Measurements from ENCODE around the gene DPY19L1. TPM values are rescaled to one million over a fixed set of nuclear protein-coding genes. Genes with fewer than 3 reads are reported as not detected.
A peak's percentile ranks its signal among the peaks of the same experiment; 100 is the strongest.
"Not testable (repeated sequence)": the region's sequence is repeated elsewhere in the genome, so short reads cannot be mapped to it uniquely, and the experiment has no call there.

DPY19L1 gene
- total RNA-seq, 1 donor from 2014 or later, result 17.8 TPM

- DNase-seq (ENCODE audit: low spot score), result peak; percentile 83
- ATAC-seq, result peak; percentile 59
These were observed 719 bp downstream of the DPY19L1 start for GRCh38 chr7:35036361-35037171.

GRCh38 chr7:35035511-35035961 is 1.7 kb downstream of the DPY19L1 start:
- DNase-seq (ENCODE audit: low spot score) (no peak), ATAC-seq (no peak)

- DNase-seq (ENCODE audit: low spot score), result no peak
- ATAC-seq, result no peak
These were observed 5.1 kb downstream of the DPY19L1 start for GRCh38 chr7:35032166-35032565.

GRCh38 chr7:35030848-35031247 is 6.4 kb downstream of the DPY19L1 start:
- DNase-seq (ENCODE audit: low spot score), result no peak
- no peak for ATAC-seq

- no peak for ATAC-seq
- DNase-seq (ENCODE audit: low spot score), result no peak
These were observed 8.0 kb downstream of the DPY19L1 start for GRCh38 chr7:35029311-35029710.

- ATAC-seq (no peak), DNase-seq (ENCODE audit: low spot score) (no peak)
These were observed 11.1 kb downstream of the DPY19L1 start for GRCh38 chr7:35026150-35026549.

GRCh38 chr7:35025369-35025870 is 11.9 kb downstream of the DPY19L1 start:
- ATAC-seq (no peak), DNase-seq (ENCODE audit: low spot score) (no peak)

GRCh38 chr7:35024298-35024697 is 13.0 kb downstream of the DPY19L1 start:
- no peak for DNase-seq (ENCODE audit: low spot score)
- ATAC-seq, result no peak

- no peak for DNase-seq (ENCODE audit: low spot score)
These were observed 14.6 kb downstream of the DPY19L1 start for GRCh38 chr7:35022725-35023124.

GRCh38 chr7:35021445-35021844 is 15.8 kb downstream of the DPY19L1 start:
- no peak for DNase-seq (ENCODE audit: low spot score)
- ATAC-seq, result no peak

More at GRCh38 chr7:35022725-35023124, 14.6 kb downstream of the DPY19L1 start:
- no peak for ATAC-seq

GRCh38 chr7:35019801-35020200 is 17.5 kb downstream of the DPY19L1 start:
- DNase-seq (ENCODE audit: low spot score) (no peak), ATAC-seq (no peak)

- ATAC-seq, result no peak
- DNase-seq (ENCODE audit: low spot score), result no peak
These were observed 18.0 kb downstream of the DPY19L1 start for GRCh38 chr7:35019179-35019729.

GRCh38 chr7:35015346-35015859 is 21.9 kb downstream of the DPY19L1 start:
- ATAC-seq (no peak), DNase-seq (ENCODE audit: low spot score) (no peak)

- DNase-seq (ENCODE audit: low spot score) (no peak), ATAC-seq (no peak)
These were observed 25.1 kb downstream of the DPY19L1 start for GRCh38 chr7:35012160-35012559.

GRCh38 chr7:35011085-35011484 is 26.2 kb downstream of the DPY19L1 start:
- no peak for ATAC-seq
- no peak for DNase-seq (ENCODE audit: low spot score)

- ATAC-seq (no peak), DNase-seq (ENCODE audit: low spot score) (no peak)
These were observed 29.5 kb downstream of the DPY19L1 start for GRCh38 chr7:35007768-35008167.

- DNase-seq (ENCODE audit: low spot score), result no peak
- no peak for ATAC-seq
These were observed 32.7 kb downstream of the DPY19L1 start for GRCh38 chr7:35004531-35005095.

GRCh38 chr7:35003679-35004303 is 33.5 kb downstream of the DPY19L1 start:
- ATAC-seq (no peak), DNase-seq (ENCODE audit: low spot score) (no peak)

- not testable (repeated sequence) for DNase-seq (ENCODE audit: low spot score); ATAC-seq
These were observed 34.1 kb downstream of the DPY19L1 start for GRCh38 chr7:35003177-35003650.

GRCh38 chr7:34998335-34998734 is 39.0 kb downstream of the DPY19L1 start:
- ATAC-seq; DNase-seq (ENCODE audit: low spot score): not testable (repeated sequence)
